RCC 7860 (cell line): ENCODE measurements around the gene CYREN.
"Not testable (repeated sequence)": the region's sequence is repeated elsewhere in the genome, so short reads cannot be mapped to it uniquely, and the experiment has no call there.

Experiments
- DNase-seq: peaks from one replicate; pipeline ENCODE4 v3.0.0-alpha.2; 2015; ENCODE audit warnings: low spot score
- FAIRE-seq: peaks from 2 replicates; lab custom pipeline; 2012; peaks lifted over from hg19 to GRCh38; lab: Jason Lieb, UNC

CYREN gene

DNA sequence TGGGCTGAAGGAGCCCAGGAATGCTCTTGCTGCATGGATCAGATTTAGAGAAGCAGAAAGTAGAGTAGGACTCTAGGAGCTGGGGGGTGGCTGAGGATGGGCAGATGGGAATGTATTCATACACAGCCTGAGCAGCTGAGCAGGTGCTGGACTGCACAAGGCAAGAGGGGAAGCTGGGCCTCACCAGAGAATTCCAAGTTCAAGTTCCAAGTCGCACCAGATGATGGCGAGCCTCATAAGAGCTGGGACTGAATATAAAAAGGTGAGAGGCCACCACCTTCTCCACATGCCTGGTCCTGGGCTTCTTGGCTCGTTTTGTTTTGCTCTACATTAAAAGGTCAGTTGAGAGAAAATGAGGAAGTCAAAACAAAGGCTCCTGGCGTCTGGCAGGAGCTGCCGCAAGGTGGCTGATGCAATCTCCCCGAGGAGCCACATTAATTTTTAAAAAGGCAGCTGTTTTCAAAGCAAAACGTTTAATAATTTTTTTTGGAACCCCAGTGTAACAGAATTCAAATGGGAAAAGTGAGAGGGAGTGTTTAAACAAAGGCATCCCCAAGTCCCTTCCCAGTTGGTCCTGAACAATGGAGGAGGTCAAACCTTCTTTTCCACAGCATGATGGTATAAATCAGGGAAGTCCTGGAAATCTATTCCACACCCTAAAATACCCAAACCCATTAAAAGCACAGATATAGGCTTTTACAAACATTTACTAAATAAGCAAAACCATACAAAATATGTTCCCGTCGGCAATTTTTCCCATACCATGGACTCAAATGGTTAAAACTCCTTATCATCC lies 9.5 kb downstream of the CYREN start:
- no peak for FAIRE-seq
- no peak for DNase-seq

DNA sequence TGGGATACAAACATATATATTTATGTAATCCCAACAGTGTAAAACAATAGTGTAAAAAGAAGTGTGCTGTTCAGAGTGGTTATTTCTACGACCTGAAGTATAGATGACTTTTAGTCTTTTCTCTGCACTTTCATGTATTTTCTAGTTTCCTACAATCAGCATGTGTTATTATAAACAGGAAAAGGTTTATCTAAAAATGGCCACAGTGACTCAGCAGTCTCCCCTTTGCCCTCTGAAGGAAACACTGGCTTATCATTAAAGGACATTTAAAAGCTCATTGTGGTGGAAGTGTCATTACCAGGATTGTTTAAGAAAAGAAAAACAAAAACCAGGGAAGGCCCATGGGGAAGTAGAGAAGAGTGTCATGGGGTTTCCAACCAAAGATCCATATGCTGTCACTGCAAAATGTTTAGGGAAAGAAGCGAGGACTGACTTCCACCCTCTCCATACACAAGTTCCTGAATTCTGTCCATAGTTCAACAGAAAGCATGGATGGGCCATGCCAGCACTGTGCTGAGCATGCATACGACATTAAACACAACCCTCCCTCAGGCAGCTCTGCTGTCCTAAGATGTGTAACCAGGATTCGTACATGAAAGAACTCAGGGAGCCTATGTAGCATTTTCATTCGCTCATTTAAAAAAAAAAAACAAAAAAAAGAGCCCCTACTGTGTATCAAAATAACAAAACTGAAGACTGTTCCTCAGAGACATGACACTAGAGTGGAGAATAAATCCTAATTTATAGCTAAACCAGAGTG lies 10.2 kb downstream of the CYREN start:
- DNase-seq (peak; percentile 58), FAIRE-seq (peak; percentile 82)

DNA sequence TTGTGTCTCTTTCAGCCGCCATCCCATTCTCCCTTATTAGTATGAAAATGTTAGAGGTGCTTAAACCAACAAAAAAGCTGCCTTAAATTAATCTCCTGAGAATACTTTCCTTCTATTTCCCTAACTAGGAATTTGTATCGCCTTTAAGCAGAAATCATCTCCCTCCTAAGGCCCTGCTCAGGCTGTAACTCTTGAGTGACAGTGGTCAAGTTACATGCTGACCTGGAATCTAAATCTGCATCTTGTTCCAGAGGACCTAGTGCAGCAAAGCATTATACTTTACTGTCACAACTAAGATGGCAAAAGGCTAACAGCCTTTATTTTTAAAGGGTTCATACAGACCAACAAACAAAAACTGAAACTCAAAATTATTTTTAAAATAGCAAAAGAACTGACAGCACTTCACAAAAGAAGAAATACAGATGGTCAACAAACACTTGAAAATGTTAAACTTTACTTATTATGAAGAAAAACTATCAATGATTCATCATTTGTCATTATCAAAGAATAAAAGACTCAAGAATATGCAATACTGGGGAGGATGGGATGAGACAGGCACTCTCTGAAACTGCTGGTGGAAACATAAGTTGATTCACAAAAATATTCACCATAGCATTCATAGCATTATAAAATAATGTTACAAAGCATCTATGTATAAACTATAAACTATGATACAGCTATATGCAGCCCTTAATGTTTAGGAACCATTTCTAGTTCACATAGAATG lies 11.0 kb downstream of the CYREN start:
- DNase-seq (no peak), FAIRE-seq (no peak)

DNA sequence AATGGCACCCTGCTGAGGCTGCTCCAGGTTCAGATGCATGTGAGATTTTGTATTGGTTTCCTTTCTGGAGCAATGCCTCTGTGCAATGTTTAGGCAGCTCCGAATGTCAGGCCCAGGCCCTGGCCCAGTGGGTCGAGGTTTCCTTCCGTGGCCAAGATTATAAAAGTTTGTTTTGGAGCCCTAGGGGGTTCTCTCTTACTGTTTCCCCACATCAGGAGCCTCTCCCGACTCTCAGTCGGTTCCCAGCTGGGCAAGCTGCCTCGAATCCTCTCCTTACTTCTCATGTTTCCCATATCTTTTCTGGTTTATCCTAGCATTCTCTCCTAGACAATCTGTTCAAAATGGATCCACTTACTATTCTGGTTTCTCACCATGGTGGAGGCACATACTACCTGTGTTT lies 11.6 kb downstream of the CYREN start:
- no peak for FAIRE-seq
- DNase-seq, result no peak

DNA sequence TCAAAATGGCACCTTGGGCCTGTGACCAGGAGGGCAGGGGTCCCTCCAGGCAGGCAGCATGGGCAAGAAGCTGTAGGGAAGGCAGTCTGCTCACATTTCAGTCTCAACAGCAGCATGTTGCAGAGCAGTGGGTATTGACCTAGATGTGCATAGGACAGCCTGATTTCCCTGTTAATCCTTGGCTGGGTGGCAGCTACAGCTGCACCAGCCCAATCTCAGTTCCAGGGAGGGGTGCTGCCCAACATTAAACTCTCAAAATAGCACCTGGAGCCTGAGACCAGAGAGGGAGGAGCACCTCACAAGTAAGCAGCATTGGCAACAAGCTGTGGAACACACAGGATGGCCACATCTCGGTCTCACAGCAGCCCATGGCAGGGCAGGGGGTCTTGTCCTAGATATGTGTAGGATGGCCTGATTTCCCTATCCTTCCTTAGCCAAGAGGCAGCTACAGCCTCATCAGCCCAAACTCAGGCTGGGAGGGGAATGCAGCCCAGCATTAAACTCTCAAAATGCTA lies 12.3 kb downstream of the CYREN start:
- FAIRE-seq, result no peak

DNA sequence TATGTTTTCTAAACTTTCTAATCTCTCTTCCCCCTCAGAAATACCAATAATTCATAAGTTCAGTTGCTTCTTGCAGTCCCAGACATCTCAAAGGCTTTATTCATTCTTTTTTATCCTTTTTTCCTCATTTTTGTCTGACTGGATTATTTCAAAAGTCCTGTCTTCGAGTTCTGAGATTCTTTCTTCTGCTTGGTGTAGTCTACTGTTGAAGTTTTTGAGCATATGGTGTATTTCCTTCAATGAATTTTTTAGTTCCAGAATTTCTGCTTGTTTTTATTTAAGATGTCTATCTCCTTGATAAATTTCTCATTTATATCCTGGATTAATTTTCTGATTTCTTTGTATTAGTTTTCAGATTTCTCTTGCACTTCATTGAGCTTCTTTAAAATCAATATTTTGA lies 14.2 kb downstream of the CYREN start:
- DNase-seq (no peak), FAIRE-seq (no peak)

More for the DNA sequence above, 12.3 kb downstream of the CYREN start:
- no peak for DNase-seq

DNA sequence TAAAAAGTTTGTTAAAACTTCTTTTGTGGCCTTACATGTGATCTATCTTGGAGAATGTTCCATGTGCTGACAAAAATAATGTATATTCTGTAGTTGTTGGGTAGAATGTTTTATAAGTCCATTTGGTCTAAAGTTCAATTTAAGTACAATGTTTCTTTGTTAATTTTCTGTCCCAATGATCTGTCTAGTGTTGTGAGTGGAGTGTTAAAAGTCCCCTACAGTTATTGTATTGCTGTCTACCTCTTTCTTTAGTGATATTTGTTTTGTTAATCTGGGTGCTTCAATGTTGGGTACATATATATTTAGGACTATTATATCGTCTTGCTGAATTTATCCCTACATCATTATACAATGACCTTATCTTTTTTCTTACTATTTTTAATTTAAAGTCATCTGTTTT lies 15.8 kb downstream of the CYREN start:
- FAIRE-seq, result no peak
- no peak for DNase-seq

DNA sequence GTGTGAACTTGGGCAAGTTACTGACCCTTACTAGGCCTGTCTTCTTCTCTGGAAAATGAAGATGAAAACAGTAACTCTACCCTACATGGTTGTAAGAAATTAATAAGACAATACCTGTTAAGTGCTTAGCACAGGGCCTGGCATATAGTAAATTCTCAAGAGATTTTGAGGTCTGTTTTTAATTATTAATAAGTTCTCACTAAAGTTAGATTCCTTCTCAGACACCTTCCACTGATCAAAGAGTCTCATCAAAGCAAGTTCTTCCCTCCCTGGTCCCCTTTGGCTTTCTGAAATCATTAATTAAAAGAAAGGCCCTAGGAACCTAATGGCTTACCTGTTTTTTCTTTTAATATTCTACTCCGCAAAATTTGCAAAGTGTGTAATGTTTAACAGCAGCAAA lies 18.1 kb downstream of the CYREN start:
- FAIRE-seq, result no peak
- no peak for DNase-seq

DNA sequence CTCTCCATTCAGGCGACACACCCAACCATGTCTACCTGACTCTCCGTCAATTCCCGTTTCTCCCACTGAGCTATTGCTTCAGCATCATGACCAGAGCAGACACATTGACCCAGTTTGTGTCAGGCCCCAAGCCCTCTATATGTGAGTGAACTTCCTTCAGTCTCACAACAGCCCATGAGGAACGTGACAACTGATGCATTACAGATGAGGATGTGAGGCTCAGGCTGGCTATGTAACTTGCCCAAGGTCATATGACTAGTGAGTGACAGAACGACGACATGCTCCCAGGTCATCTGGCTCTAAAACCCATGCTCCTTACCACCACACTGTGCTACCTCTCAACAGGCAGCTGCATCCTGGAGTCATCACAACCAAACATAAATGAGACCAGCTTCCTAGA lies 19.0 kb downstream of the CYREN start:
- DNase-seq, result no peak

DNA sequence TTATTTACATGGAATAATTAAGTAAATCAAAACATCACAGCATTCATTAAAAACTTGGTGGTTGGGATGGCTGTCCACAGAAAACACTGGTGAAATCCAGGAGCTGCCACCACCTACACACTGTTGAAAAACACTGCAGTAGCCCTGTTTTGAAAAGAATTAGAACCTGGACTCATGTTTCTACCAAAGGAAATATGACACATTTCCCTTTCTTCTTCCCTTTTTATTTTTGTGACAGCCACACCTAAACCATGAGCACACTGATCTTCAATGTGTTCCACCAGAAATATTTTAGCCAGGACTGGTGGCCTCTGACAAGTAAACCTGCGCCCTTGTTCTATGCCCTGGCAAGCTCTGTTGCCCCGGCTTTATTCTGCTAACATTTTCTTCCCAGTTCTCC lies 19.4 kb downstream of the CYREN start:
- DNase-seq (no peak), FAIRE-seq (no peak)

More for the DNA sequence above, 19.0 kb downstream of the CYREN start:
- FAIRE-seq, result no peak

DNA sequence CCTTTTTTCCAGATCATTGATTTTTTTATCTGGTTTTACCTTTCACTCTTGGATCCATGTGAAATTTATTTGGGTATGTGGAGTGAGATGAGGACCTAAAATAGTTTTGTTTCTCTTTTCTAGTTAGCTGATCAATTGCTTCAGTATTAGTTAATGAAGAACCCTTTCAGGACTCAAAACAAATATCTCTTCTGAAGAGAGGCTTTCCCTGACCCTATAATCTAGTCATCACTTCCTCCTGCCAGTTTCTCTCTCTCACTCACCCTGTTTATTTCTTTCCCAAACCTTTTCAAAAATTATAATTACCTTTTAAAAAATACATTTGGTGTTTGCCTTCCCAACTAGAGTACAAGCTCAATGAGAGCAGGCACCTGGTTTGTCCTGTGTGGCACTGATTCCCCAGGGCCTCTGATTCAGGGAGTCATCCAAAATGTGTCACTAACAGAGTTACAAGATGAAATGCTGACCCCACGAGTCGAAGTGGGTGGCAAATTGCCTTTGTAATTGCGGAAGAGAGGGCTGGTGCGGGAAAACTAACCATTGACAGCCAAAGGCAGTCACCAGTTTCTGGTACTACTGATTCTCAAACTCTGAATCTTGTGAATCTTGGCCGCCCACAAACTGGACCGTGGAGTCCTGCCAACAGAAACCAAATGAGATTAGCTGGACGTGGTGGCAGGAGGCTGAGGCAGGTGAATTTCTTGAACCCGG lies 20.3 kb downstream of the CYREN start:
- FAIRE-seq (no peak), DNase-seq (no peak)

DNA sequence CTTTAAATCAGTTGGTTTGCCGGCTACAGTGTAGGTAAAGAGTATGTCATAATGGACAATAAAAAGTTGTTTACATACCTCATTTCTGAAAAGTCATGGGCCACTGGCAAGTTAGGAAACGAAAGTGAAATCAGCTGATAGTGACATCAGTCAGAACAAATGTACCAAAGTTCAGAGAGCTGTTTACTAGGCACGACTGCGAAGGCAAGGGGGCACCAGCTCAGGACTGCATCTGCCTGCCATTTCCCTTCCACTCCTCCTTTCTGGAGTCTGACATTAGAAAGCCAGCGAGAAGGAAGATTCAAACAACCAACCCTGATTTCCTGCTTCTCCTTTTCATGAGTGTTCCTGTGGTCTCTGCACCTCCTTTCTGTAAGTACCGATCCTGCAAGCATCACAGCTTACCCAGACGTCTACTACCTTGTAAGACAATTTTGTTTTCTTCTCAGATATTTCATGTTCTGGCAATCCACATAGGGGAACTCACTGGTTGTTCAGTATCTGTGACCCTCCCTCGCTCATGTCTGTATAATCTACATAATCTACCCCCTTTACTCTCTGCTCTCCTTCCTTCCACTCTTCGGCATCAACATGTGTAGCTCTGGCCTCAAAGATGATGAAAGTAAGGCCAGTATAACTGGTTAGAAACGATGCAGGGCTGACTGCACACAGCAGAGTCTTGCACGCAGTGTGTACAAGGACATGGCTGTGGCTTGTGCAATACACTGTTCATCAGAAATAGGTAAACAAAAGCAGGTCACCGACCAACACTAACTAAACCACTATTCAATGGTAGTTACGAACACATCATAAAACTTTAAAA lies 22.4 kb downstream of the CYREN start, which contains the start of gene TMEM140:
Gene TMEM140, plus strand, starts transcription at position 174 of the 823 bp plus-strand sequence. CDS start 16,370 bp downstream, outside the sequence.
- DNase-seq (peak; percentile 59), FAIRE-seq (peak; percentile 7)

DNA sequence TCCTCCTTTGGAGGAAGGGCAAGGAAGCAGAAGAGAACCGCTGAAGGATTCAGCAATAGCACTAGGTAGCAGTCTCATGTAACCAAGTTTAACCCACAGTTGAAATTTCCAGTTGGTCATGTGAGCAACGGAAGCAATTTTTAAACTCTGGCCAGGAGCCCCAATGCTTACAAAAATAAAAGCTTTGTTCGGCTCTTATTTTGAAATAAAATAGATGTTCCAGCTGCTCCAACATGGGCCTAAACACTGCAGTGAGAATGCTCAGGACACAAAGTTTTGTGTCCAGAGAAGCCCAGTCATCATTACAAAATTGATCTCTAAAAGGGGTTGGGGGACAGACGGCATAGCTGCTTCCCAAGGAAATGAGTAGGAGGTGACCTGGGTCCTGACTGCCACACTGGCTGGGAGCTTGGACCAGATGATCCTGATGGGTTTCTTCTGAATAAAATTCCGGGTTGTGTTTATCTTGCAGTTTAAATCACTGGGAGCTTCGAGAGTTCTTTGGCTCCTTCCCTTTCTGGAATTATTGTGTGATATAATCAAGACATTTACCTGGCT lies 23.1 kb downstream of the CYREN start:
- DNase-seq (no peak), FAIRE-seq (no peak)

DNA sequence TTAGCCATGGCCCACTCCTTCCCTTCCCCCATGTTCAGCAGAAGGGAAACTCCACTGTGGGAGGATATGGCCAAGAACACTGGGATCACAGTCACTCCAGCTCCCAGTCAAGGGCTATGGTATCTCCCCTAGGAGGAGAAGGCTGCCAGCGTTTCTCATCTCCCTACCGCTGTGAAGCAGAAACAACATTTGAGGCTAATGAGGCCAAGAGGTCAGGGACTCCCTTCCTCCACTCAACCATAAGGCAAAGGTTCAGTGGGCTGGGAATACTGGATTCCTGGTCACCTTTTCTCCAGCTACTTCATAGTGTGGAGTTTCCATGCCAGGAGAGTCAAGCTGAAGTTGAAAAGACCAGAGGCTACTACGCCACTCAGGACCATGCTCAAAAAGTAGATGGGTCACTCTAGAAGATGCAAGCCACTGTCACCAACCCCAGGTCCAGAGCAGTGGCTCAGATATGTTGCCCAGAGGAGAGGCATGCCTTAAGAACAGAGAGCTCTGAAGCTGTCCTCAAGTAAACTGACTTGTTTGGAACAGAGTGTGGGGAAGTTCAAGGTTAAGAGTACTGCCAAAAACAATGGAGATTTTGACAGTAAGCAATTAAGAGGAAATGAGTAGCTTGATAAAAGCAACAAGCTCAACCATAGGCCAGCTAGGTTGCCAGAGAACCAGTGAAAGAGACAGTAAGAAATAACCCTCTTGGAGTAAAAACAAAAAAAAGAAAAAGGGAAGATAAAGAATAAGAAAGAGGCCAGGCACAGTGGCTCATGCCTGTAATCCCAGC lies 26.4 kb downstream of the CYREN start:
- FAIRE-seq (no peak), DNase-seq (no peak)

DNA sequence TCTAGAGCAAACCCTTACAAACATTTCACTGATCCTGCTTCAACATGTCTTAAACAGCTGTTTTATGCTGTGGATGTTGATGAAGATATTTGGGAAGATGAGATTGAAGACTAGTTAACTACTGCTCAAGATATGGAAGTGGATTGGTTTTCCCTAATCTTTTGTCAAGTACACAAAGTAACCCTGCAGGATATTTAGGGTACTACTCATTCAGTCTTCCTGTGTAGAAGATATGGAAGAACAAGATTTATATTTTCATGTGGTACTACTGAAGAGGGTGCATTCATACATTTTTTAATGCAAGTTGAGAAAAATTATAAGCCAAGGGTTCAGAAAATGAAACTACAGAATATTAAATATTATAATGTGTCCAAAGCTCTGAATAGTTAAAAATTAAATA lies 40.9 kb downstream of the CYREN start:
- FAIRE-seq, result no peak
- DNase-seq, result no peak

DNA sequence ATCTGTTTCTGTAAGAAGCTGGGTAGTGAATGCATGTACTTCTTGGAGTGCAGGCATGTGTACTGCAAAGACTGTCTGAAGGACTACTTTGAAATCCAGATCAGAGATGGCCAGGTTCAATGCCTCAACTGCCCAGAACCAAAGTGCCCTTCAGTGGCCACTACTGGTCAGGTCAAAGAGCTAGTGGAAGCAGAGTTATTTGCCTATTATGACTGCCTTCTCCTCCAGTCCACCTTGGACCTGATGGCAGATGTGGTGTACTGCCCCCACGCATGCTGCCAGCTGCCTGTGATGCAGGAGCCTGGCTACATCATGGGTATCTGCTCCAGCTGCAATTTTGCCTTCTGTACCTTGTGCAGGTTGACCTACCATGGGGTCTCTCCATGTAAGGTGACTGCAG lies 41.6 kb downstream of the CYREN start:
- DNase-seq (no peak), FAIRE-seq (no peak)

DNA sequence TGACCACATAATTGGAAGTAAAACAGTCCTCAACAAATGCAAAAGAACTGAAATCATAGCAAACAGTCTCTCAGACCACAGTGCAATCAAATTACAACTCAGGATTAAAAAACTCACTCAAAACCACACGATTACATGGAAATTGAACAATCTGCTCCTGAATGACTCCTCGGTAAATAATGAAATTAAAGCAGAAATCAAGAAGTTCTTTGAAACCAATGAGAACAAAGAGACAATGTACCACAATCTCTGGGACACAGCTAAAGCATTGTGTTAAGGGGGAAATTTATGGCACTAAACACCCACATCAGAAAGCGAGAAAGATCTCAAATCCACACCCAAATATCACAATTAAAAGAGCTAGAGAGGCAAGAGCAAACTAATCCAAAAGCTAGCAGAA lies 45.9 kb downstream of the CYREN start:
- not testable (repeated sequence) for FAIRE-seq

DNA sequence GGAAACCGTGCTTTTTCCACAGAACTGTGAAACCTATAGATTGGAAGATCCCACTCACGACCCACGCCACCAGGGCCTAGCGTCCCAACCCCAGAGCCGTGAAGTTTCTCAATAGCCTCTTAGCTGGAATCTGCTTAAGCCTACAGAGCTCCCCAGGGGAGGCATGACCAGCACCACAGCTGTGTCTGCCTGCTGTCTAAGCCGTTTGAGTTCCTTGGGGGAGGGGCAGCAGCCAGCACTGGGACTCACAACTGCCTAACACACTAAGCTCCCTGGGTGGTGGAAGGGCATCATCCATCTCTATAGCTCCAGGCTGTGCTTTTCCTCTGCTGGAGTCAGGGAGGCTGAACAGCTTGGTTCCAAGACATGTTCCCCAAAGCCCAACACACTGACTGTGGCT lies 48.6 kb downstream of the CYREN start:
- DNase-seq (no peak), FAIRE-seq (no peak)

More for the DNA sequence above, 45.9 kb downstream of the CYREN start:
- DNase-seq, result not testable (repeated sequence)

DNA sequence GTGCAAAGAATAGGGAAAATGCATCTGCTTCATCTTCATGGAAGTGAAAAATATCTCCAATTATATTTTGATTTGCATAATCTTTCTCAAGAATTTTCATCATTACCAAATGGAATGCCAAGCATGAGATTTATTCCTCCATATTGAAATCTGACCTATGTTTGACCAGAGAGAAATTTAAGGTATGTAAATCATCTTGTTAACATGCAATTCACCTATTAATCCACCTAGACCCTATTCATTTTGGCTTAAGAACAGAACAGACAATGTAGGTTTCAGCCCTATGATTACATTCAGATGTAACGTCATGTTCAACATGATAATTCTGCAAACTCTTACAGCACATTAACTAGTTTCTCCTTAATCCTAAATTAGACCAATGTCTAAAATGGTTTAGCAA lies 53.4 kb downstream of the CYREN start:
- FAIRE-seq, result no peak
- DNase-seq, result no peak
